WTC11 (cell line): ENCODE measurements around the gene RASGRP3. TPM values are rescaled to one million over a fixed set of nuclear protein-coding genes. Genes with fewer than 3 reads are reported as not detected.

Experiments used
- ATAC-seq: fragments of 200-7000 bp; cut with Tn5 transposase; 2 replicates; pipeline ENCODE4 v1.10.0; 2021; ENCODE audit warnings: mild to moderate bottlenecking, moderate library complexity
- CTCF ChIA-PET: fragments of 300-600 bp; sonication (Branson Sonifier 250); formaldehyde crosslinking; loops from one replicate; lab custom pipeline; 2021; ENCODE audit warnings: antibody characterized with exemption; lab: Charles Lee
- POLR2A ChIA-PET: fragments of 350-600 bp; sonication (Branson Sonifier 250); formaldehyde crosslinking; loops from one replicate; lab custom pipeline; 2021; ENCODE audit warnings: antibody characterized with exemption; lab: Charles Lee
- DNase-seq: peaks from one replicate; pipeline ENCODE4 v3.0.0; 2021; ENCODE audit warnings: low spot score
- H3K27ac Mint-ChIP-seq: 2 replicates; pipeline ENCODE4 v1.8.0; 2021; ENCODE audit warnings: mixed read lengths
- H3K27me3 Mint-ChIP-seq: 2 replicates; pipeline ENCODE4 v1.8.0; 2021; ENCODE audit warnings: low read depth, mild to moderate bottlenecking, moderate library complexity, mixed read lengths
- H3K36me3 Mint-ChIP-seq: 2 replicates; pipeline ENCODE4 v1.8.0; 2021; ENCODE audit warnings: mixed read lengths
- H3K4me1 Mint-ChIP-seq: 2 replicates; pipeline ENCODE4 v1.8.0; 2022; ENCODE audit warnings: mixed read lengths
- H3K4me3 Mint-ChIP-seq: 2 replicates; pipeline ENCODE4 v1.8.0; 2021; ENCODE audit warnings: mild to moderate bottlenecking, moderate library complexity, mixed read lengths
- H3K9me3 Mint-ChIP-seq: 2 replicates; pipeline ENCODE4 v1.8.0; 2021; ENCODE audit warnings: mixed read lengths
- ATF6 ChIP-seq: sonication (generic); formaldehyde crosslinking; IDR thresholded peaks from 2 replicates; pipeline ENCODE4 v1.8.1; 2023; ENCODE audit warnings: mild to moderate bottlenecking, missing genetic modification reagents
- ERG ChIP-seq: fragments of 250-450 bp; sonication (Bioruptor Pico); IDR thresholded peaks from 2 replicates; pipeline ENCODE4 v1.8.0; 2021; ENCODE audit warnings: mild to moderate bottlenecking
- ESRRA ChIP-seq: sonication (generic); formaldehyde crosslinking; IDR thresholded peaks from 2 replicates; pipeline ENCODE4 v1.8.1; 2022; ENCODE audit warnings: mild to moderate bottlenecking, missing genetic modification reagents, borderline replicate concordance
- GTF2I ChIP-seq: fragments of 250-450 bp; sonication (Bioruptor Pico); conservative IDR thresholded peaks from 2 replicates; pipeline ENCODE4 v1.4.0; 2021; ENCODE audit warnings: mild to moderate bottlenecking
- HMGXB4 ChIP-seq: sonication (generic); formaldehyde crosslinking; IDR thresholded peaks from 2 replicates; pipeline ENCODE4 v1.8.1; 2023; ENCODE audit warnings: mild to moderate bottlenecking, moderate library complexity, missing genetic modification reagents
- IRF1 ChIP-seq: sonication (generic); formaldehyde crosslinking; IDR thresholded peaks from 2 replicates; pipeline ENCODE4 v1.8.0; 2023; ENCODE audit warnings: missing genetic modification reagents
- MXD4 ChIP-seq: fragments of 250-450 bp; sonication (Bioruptor Pico); IDR thresholded peaks from 2 replicates; pipeline ENCODE4 v1.8.0; 2021; ENCODE audit warnings: mild to moderate bottlenecking, moderate library complexity, borderline replicate concordance
- NR1H2 ChIP-seq: sonication (generic); formaldehyde crosslinking; IDR thresholded peaks from 2 replicates; pipeline ENCODE4 v1.9.0; 2021; ENCODE audit warnings: mild to moderate bottlenecking, moderate library complexity, missing genetic modification reagents
- ZNF219 ChIP-seq: sonication (generic); formaldehyde crosslinking; IDR thresholded peaks from 2 replicates; pipeline ENCODE4 v1.8.0; 2023; ENCODE audit warnings: missing genetic modification reagents, mild to moderate bottlenecking, borderline replicate concordance
- ZNF416 ChIP-seq: fragments of 250-450 bp; sonication (Bioruptor Pico); IDR thresholded peaks from 2 replicates; pipeline ENCODE4 v1.9.0; 2021; ENCODE audit warnings: mild to moderate bottlenecking, inconsistent platforms
- ZNF512 ChIP-seq: sonication (generic); formaldehyde crosslinking; IDR thresholded peaks from 2 replicates; pipeline ENCODE4 v1.8.1; 2022; ENCODE audit warnings: missing genetic modification reagents, borderline replicate concordance
- total RNA-seq: library from RNA; stranded (reverse); gene quantifications from 3 replicates; pipeline ENCODE4 v1.2.3, GENCODE V29; 2021

Gene RASGRP3
- total RNA-seq, 1 experiment from 2014 or later: 0.11 TPM

GRCh38 chr2:33492399-33493134, 16.1 kb downstream of the RASGRP3 start:
- CTCF ChIA-PET: interaction anchor here (1.2 kb wide), 1 partner anchor 17 kb away, joined by 3 read pairs; no protein-coding TSS in a partner anchor
- DNase-seq: no peak

GRCh38 chr2:33494155-33494779, 17.8 kb downstream of the RASGRP3 start:
- H3K27ac Mint-ChIP-seq: no peak overlapping the region
- no peaks in the 10 kb centered on the region for H3K36me3 Mint-ChIP-seq
- CTCF ChIA-PET: no interaction called here
- POLR2A ChIA-PET: no interaction called here
- H3K4me3 Mint-ChIP-seq: no peak overlapping the region
- no peak for TF ChIP-seq HMGXB4 (CRISPR knock-in tag)
- TF ChIP-seq MXD4 (CRISPR knock-in tag): no peak
- TF ChIP-seq, all 79 proteins: peak for 0
- DNase-seq (no peak), ATAC-seq (no peak)
- no peaks in the 10 kb centered on the region for H3K4me1 Mint-ChIP-seq
- H3K27me3 Mint-ChIP-seq: no peaks in the 10 kb centered on the region
- H3K9me3 Mint-ChIP-seq: no peaks in the 10 kb centered on the region

More at GRCh38 chr2:33492399-33493134, 16.1 kb downstream of the RASGRP3 start:
- POLR2A ChIA-PET: no interaction called here
- Mint-ChIP-seq H3K27ac (no peak overlapping the region), H3K4me1 (no peaks in the 10 kb centered on the region), H3K9me3 (0 out of 2 replicates have a peak, but pooled peaks cover 3% of the 10 kb centered on the region), H3K36me3 (no peaks in the 10 kb centered on the region), H3K27me3 (no peaks in the 10 kb centered on the region), H3K4me3 (no peak overlapping the region)
- ATAC-seq: no peak
- TF ChIP-seq GTF2I (CRISPR knock-in tag) (no peak), ERG (CRISPR knock-in tag) (no peak), NR1H2 (CRISPR knock-in tag) (no peak), IRF1 (CRISPR knock-in tag) (no peak), ESRRA (no peak), ATF6 (CRISPR knock-in tag) (no peak), ZNF416 (CRISPR knock-in tag) (no peak)

- H3K4me1 Mint-ChIP-seq: no peaks in the 10 kb centered on the region
- no peak for DNase-seq
- POLR2A ChIA-PET: no interaction called here
- H3K9me3 Mint-ChIP-seq: no peaks in the 10 kb centered on the region
- ATAC-seq: no peak
- H3K4me3 Mint-ChIP-seq: no peak overlapping the region
- no peak for TF ChIP-seq ATF6 (CRISPR knock-in tag)
- TF ChIP-seq NR1H2 (CRISPR knock-in tag): no peak
- no peak for TF ChIP-seq ZNF219
- TF ChIP-seq ZNF512 (CRISPR knock-in tag): no peak
- no peaks in the 10 kb centered on the region for H3K27me3 Mint-ChIP-seq
- CTCF ChIA-PET: no interaction called here
- no peaks in the 10 kb centered on the region for H3K36me3 Mint-ChIP-seq
- no peak overlapping the region for H3K27ac Mint-ChIP-seq
Observed at GRCh38 chr2:33494877-33495641, 18.6 kb downstream of the RASGRP3 start.
